Heart left ventricle (tissue), 16 donors: ENCODE data around the gene MTSS2. TPM values are rescaled to one million over a fixed set of nuclear protein-coding genes. Genes with fewer than 3 reads are reported as not detected.

Experiments used
- ATAC-seq, 4 donors: fragments of 200-7000 bp; cut with Tn5 transposase; one replicate each; pipeline ENCODE4 v1.9.1; 2020 to 2022; ENCODE audit warnings: moderate library complexity in 4 of 4, mild to moderate bottlenecking in 3 of 4, moderate number of reproducible peaks in 1 of 4
- DNase-seq, 5 donors: peaks; one replicate each; pipeline ENCODE4 v3.0.0-alpha.2; 2020
- H3K27ac ChIP-seq, 12 donors: fragments of 200-600 bp; sonication (generic) in 4 of 12; one replicate each; pipeline versions ENCODE4 v1.5.0 to v1.8.0; 2016 to 2022; ENCODE audit warnings: mild to moderate bottlenecking in 2 of 12
- H3K27me3 ChIP-seq, 9 donors: fragments of 200-600 bp; sonication (generic) in 2 of 9; one replicate each; pipeline versions ENCODE4 v1.5.1 to v1.8.0; 2016 to 2022; ENCODE audit warnings: mild to moderate bottlenecking in 3 of 9
- H3K36me3 ChIP-seq, 9 donors: fragments of 200-600 bp; sonication (generic) in 2 of 9; one replicate each; pipeline versions ENCODE4 v1.5.0 to v1.8.0; 2018 to 2022; ENCODE audit warnings: mild to moderate bottlenecking in 2 of 9
- H3K4me1 ChIP-seq, 12 donors: fragments of 200-600 bp; sonication (generic) in 4 of 12; one replicate each; pipeline versions ENCODE4 v1.5.0 to v1.8.0; 2016 to 2022; ENCODE audit warnings: mild to moderate bottlenecking in 3 of 12
- H3K4me3 ChIP-seq, 12 donors: fragments of 200-600 bp; sonication (generic) in 4 of 12; one replicate each; pipeline versions ENCODE4 v1.5.0 to v1.8.0; 2017 to 2022; ENCODE audit warnings: mild to moderate bottlenecking in 9 of 12, moderate library complexity in 4 of 12
- H3K9me3 ChIP-seq, 12 donors: fragments of 200-600 bp; sonication (generic) in 4 of 12; one replicate each; pipeline versions ENCODE4 v1.5.0 to v1.8.0; 2016 to 2022; ENCODE audit warnings: mild to moderate bottlenecking in 1 of 12
- POLR2A ChIP-seq, 2 donors: fragments of 450-650 bp; IDR thresholded peaks; one replicate each; pipeline ENCODE4 v1.6.1; 2017; ENCODE audit warnings: antibody characterized with exemption in 2 of 2, mild to moderate bottlenecking in 2 of 2, moderate library complexity in 2 of 2
- WGBS, 4 donors: extraction: QIAGEN DNeasy Blood & Tissue Kit in 2 of 4; methylation state at CpG; one replicate each; pipeline versions ENCODE4 v1.1.5 to v1.1.7; 2013 to 2018; 5-methylcytosine and 5-hydroxymethylcytosine counted together
- intact Hi-C, 10 donors: fragments of 100-400 bp; cut with DNase I; formaldehyde crosslinking; loops; one replicate each; pipeline versions ENCODE4 v1.11.1 to v1.14.2; 2022
- polyA plus RNA-seq, 2 donors: library from polyadenylated mRNA; stranded (reverse); fragments of 200-250 nt; gene quantifications; one replicate each; pipeline ENCODE4 v1.2.3, GENCODE V29; 2013
- total RNA-seq, 9 donors: library from RNA; depleted of rRNA in 2 of 9; stranded (reverse); fragments of >200 nt in 2 of 9; fragmentation: NEBNext Ultra II Directional in 3 of 9; extraction: Animal tissue kit (Norgen Biotek cat#: 25700) in 3 of 9; gene quantifications; one replicate each; pipeline versions ENCODE4 v1.1.0 to v1.2.4, GENCODE V29; 2016 to 2023
- TF ChIP-seq, protein P1 (sequence below), 12 donors: fragments of 200-600 bp; sonication (generic) in 4 of 12; IDR thresholded peaks; one replicate each; pipeline versions ENCODE4 v1.5.0 to v1.8.0; 2018 to 2022; ENCODE audit warnings: antibody characterized with exemption in 12 of 12, mild to moderate bottlenecking in 5 of 12
- donor health status: ischemic (EF 13 %, LVEDD 7.1; RV severe dilation, severe dysfunction).
- donor health status: healthy with polysubstance abuse.
- donor health status: DM: no; HTN: yes; CAD: no.
- donor health status: DM: no; HTN: no; CAD: no.
- donor health status: ischemic (EF 25% LVEDD 6.9; RV normal size, moderate dysfunction).
- donor health status: ischemic (EF 25% LVEDD 5.7; RV mildly dilated, moderate dysfunction).
- donor health status: healthy.
- donor health status: DM: yes; HTN: yes; CAD: no.
- donor health status: ischemic (EF 35%, LVEDD 5.7; RV mildly dilated, moderate dysfunction).
- donor health status: nonischemic (EF 11% LVEDD 7.7; RV severe dilation, severe dysfunction).
- donor health status: DM: yes; HTN: yes; CAD: no.
- donor health status: PGD.
- donor health status: ischemic (EF 29% LVEDD 5.4; RV normal size, mild dysfunction).
- donor health status: nonischemic (EF 23%, LVEDD 6.1; RV moderate dilation, normal function).

MTSS2 gene
- total and polyA plus RNA-seq, 11 donors: 51.9 to 97.1 (median 72.2) TPM

DNA sequence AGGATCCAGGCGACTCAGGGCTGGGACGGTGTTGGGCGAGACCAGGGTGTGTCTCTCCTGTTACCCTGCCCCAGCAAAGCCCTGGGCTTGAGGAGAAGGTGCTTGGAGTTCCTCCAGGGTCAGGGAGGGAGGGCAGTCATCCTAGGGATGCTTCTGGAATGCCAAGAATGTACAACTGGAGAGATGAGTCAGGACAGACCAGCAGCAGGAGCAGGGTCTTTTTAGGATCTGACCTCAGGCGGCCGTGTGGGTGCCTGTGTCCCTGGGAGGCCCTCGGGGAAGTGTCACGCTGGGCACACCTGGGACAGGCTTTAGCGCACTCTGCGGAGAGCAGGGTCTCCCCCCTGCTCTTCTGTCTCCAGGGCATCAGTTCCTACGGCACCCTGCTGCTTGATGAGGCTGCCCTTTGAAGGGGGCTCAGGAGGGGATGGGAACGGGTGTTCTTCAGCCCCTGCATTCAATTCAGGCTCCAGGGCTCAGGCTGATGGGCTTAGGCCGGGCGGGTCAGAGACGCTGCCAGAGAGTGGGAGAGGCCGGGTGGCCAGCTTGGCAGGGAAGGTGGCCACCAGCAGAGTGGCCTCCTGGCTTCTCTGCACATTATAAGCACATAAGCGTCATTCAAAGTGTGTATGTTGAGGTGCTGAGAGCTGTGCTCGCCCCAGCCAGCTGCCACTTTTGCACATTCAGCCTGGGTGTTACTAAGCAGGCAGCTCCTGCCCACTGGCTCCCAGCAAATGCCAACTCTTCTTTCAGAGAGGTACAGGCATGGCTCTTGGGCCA lies 8.4 kb upstream of the MTSS2 start:
- Histone ChIP-seq H3K4me3 (no peak overlapping the region), H3K9me3 (no peaks in the 10 kb centered on the region), H3K4me1 (peaks cover 8 to 98% (median 87%) of the 10 kb centered on the region in 12 donors), H3K27ac (peak overlapping the region; percentile 72 to 98 (median 90)), H3K36me3 (peaks cover 0 to 7% (median 0%) of the 10 kb centered on the region in 9 donors), H3K27me3 (no peaks in the 10 kb centered on the region)
- ATAC-seq (no peak), DNase-seq (no peak)
- TF ChIP-seq, protein P1, sequence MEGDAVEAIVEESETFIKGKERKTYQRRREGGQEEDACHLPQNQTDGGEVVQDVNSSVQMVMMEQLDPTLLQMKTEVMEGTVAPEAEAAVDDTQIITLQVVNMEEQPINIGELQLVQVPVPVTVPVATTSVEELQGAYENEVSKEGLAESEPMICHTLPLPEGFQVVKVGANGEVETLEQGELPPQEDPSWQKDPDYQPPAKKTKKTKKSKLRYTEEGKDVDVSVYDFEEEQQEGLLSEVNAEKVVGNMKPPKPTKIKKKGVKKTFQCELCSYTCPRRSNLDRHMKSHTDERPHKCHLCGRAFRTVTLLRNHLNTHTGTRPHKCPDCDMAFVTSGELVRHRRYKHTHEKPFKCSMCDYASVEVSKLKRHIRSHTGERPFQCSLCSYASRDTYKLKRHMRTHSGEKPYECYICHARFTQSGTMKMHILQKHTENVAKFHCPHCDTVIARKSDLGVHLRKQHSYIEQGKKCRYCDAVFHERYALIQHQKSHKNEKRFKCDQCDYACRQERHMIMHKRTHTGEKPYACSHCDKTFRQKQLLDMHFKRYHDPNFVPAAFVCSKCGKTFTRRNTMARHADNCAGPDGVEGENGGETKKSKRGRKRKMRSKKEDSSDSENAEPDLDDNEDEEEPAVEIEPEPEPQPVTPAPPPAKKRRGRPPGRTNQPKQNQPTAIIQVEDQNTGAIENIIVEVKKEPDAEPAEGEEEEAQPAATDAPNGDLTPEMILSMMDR (IDR thresholded peaks at IDR 0.05): no peak
- no peak for TF ChIP-seq POLR2A (IDR thresholded peaks at IDR 0.05)
- WGBS, 4 donors: 54 to 69% (median 63%) methylated on average over 11 to 17 of the region's 17 CpGs
- intact Hi-C loops: no loop called here

DNA sequence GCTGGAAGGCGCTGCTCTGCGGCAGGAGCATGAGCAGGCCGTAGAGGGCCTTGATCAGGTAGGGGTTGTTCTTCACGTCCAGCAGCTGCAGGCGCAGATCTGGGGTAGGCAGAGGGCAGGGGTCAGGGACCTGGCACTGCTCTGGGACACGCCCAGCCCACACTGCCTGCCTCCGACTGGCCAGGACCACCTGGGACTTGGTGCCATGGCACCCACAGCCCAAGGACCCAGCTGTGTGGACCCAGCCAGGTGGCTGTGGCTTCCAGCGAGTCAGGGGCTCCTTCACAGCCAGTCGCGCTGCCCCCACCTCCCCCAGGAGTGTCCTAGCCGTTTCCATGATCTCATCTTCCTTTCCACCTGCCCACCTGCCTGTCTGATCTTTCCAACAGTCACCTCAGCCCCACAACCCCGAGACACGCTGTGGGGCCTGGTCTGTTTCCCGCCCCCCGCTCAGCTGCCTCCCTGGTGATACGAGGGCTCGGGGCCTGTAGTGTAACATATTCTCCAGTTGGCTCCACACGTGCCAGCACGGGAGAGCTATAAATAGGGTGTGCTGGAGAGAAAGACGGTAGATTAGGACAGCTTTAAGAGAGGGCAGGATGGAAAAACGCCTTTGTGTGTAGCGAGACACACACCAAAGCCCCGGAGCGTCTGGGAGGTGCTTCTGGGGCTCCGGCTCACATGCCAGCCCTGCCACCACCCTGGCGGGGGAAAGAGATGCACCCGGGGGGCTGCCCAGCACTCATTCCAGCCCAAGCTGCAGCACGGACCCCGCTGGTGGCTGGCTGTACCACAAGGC lies 7.2 kb upstream of the MTSS2 start:
- Histone ChIP-seq H3K27me3 (no peaks in the 10 kb centered on the region), H3K36me3 (peaks cover 0 to under 1% (median 0%) of the 10 kb centered on the region in 9 donors), H3K9me3 (no peaks in the 10 kb centered on the region), H3K27ac (peak overlapping the region; percentile 72 to 98 (median 90)), H3K4me3 (no peak overlapping the region), H3K4me1 (peaks cover 8 to 100% (median 96%) of the 10 kb centered on the region in 12 donors)
- intact Hi-C loops: no loop called here
- DNase-seq: peak; percentile 62 to 90 (median 74)
- ATAC-seq: peak; percentile 51 to 64 (median 57)
- peak in 1 of 2 donors; percentile 32 for TF ChIP-seq POLR2A (IDR thresholded peaks at IDR 0.05)
- TF ChIP-seq, protein P1 (IDR thresholded peaks at IDR 0.05): no peak
- 49 to 63% (median 59%) methylated on average over 23 to 29 of the region's 29 CpGs for WGBS, 4 donors

DNA sequence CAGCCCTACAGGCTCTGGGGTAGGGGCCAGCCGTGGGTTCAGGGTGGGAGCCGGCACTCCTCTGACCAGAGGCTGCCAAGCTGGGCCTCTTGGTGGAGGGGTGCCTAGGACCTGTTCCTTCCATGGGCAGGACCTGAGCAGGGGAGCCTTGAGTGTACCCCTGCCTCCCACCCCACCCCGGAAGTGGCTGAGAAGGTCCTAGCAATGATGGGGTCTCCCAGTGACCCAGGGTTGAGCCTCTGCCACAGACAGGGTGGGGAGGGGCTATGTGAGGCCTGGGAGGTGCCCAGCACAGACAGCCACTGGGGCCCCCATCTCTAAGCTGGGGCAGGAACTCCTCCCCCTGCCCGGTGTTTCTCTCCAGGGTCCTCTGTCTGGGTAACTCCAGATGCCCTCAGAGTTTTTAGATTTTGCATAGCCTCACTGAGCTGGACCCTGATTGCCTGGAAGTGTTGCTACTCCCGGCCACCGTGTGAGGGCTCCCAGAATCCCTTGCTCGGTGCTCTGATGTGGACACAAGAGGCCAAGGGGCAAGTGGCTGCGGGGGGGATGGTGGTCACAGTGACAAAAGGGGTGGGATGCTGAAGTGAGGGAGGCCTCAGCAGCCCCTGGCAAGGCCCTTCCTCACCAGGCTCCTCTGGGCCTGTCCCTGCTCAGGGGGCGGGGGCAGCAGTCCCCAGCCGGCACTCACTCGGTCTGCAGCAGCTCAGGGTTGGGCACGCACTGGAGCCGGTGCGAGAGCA lies 6.4 kb upstream of the MTSS2 start:
- Histone ChIP-seq H3K4me3 (no peak overlapping the region), H3K36me3 (no peaks in the 10 kb centered on the region), H3K9me3 (no peaks in the 10 kb centered on the region), H3K4me1 (peaks cover 10 to 99% (median 93%) of the 10 kb centered on the region in 12 donors), H3K27me3 (no peaks in the 10 kb centered on the region), H3K27ac (peak overlapping the region; percentile 72 to 98 (median 90))
- ATAC-seq (peak in 1 of 4 donors; percentile 41), DNase-seq (peak in 2 of 5 donors; percentile 45 to 52)
- intact Hi-C loops: no loop called here
- no peak for TF ChIP-seq POLR2A (IDR thresholded peaks at IDR 0.05)
- TF ChIP-seq, protein P1 (IDR thresholded peaks at IDR 0.05): no peak
- 43 to 62% (median 48%) methylated on average over 11 to 14 of the region's 14 CpGs for WGBS, 4 donors
